Activated CD8-positive, alpha-beta memory T cell treated with anti-CD3 and anti-CD28 coated beads for 36 hours (primary cell): ENCODE measurements around the gene PKHD1. TPM values are rescaled to one million over a fixed set of nuclear protein-coding genes. Genes with fewer than 3 reads are reported as not detected.
"Not testable (repeated sequence)": the region's sequence is repeated elsewhere in the genome, so short reads cannot be mapped to it uniquely, and the experiment has no call there.

Experiments
- CTCF ChIA-PET: fragments of 350-600 bp; sonication (Branson Sonifier 250); formaldehyde crosslinking; loops from one replicate; lab custom pipeline; 2021; ENCODE audit warnings: antibody characterized with exemption; lab: Charles Lee
- POLR2A ChIA-PET: fragments of 350-600 bp; sonication (Branson Sonifier 250); formaldehyde crosslinking; loops from one replicate; lab custom pipeline; 2021; ENCODE audit warnings: antibody characterized with exemption; lab: Charles Lee
- total RNA-seq, 2 experiments: library from RNA; stranded (reverse); gene quantifications; one replicate each; pipeline ENCODE4 v1.2.3, GENCODE V29; 2021

PKHD1 gene
- total RNA-seq, 2 experiments from 2014 or later = not detected

DNA sequence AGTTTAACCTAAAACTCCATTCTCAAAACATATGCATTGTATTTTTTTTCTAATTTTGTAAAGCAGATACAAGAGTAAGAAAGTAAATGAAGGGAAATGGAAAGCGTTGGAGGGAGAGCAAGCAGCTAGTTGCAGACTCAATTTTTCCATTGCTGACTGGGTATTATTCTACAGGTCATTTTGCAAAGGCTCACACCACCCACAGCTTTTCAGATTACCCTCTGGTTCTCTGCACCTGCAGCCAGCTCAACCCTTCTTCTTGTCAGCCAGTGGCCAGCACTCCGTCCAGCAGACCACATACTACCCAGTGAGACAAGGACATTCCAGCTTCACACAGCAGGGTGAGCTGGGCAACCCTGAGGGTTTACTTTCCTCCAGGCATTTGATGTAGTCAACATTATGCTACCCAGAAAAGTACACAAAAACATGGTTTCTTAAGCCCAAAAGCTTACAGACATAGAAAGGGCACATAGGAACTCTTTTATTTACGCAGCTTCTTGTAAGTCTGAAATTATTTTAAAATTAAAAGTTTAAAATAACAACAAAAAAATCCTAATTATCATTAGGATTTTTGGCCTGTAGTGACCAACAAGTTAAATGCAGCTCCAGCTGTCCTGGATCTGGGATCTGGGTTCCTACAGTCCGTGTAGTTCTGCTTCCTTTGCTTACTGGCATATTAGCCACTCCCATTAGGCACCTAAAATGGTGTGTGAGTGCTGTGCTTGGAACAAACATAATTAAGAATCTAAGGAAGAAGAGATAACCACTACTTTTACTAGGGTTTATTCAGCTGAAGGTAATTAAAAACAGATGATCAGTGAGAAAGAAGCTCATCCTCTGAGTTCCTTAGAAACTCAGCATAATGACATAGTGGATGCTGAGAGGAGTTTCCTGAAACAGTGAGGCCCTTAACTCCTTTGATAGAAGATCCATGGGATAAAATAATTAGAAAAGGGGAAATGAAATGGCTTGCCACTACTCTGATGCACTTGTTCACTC lies 185.3 kb downstream of the PKHD1 start:
- POLR2A ChIA-PET = no interaction called here

DNA sequence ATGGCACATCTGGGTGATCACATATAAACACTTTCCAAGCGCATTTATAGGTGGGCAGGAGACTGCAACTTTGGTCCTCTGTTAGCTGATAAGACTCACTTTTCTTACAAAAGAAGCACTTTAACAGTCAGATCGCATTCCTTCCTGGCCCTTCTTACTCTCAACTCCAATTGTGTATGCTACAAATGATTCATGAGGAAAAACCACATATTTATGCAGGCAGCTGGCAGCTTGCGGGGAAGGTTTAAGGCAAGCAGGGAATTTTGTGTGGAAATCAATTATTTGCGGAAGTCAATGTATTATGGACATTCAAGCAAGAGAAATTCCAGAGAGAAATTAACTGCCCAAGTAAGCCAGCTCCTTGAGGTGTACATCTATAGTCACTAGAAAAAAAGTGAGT lies 194.0 kb downstream of the PKHD1 start:
- CTCF ChIA-PET = no interaction called here
- POLR2A ChIA-PET = no interaction called here

More for the DNA sequence above, 185.3 kb downstream of the PKHD1 start:
- CTCF ChIA-PET = no interaction called here

DNA sequence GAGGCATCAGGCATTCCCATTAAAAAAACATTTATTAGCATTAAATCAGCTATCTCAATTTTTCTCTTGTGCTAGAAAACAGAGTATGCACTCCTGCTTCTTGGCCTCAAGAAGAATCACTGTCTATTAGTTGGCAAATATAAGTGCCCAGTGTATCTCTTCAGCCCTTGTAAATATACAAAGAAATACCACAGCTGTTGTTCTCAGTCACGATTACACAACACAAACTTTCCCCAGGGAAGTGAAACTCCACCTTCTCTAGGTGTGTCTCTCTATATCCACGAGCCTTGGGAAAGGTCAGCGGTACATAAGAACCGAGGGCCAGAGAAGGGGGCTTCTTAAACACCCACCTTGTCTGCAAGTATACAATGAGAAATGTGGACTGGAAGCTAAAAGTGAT lies 194.7 kb downstream of the PKHD1 start:
- CTCF ChIA-PET = no interaction called here
- POLR2A ChIA-PET = no interaction called here

DNA sequence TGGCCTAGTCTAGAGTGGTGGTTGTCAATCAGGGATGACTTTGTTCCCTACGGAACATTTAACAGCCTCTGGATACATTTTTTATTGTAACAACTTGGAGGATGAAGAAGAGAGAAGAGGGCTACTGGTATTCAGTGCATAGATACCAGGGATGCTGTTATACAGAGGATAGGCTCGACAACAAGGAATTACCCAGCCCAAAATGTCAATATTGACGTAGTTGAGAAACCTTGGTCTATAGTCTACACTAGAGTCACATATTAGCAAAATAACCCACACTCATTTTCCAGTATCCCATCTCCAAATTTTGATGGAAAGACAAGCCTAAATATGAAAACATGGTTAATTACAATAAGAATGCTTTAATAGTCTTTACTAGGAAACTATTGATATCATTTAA lies 195.1 kb downstream of the PKHD1 start:
- CTCF ChIA-PET = no interaction called here
- POLR2A ChIA-PET = no interaction called here

DNA sequence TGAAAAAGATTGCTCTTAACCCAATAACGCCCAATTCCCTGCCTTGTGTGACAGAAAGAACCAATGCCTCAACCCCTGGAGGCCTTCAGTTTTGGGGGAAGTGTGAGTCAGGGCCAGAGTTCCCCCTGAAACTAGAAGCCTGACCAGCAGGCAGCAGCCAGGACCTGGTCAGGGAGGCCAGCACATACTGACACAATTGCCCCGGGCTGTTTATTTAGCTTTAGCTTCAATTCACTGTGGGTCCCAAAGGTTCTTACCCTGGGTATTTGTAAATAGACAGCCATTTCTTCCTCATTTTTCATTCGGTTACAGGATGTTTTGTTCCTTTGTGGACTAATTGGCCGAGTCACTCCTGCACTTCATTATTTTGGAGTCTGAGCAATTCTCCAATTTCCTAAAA lies 195.6 kb downstream of the PKHD1 start:
- ChIA-PET CTCF (no interaction called here), POLR2A (no interaction called here)

DNA sequence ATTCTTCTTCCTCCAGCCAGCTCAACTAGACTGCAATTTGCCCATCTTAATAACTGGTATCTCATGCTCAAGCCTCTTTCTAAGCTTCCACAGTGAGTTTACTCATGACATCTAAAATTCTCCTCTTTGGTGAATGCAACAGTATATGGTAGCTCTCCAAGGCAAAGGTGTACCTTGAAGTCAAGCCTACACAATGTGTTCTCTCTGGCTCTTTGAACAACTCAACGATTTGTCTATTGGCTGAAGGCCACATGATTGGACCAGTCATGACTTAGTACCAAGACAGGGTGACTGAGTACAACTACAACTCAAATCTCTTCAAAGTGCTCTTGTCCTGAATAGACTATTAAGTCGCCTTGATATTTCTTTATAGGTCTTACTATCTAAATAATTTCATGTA lies 199.6 kb downstream of the PKHD1 start:
- ChIA-PET POLR2A (no interaction called here), CTCF (no interaction called here)

DNA sequence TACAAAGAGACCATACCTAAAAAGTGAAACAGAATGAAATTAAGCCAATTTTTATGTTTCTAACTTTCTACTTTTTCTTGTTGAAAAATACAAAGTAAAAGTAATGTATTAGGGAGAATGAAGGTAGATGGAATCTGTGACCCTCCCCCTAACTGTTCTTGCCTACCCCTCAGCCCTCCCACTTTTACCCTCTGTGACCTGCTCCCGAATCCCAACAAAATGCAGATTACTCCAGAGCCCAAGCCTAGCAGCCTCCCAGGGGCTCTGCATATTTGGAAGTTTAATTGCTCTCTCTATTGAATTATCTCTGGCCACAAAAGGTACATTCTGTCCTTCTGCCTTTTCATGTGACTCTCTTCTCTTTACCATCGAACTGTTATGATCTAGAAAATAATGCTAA lies 201.5 kb downstream of the PKHD1 start:
- POLR2A ChIA-PET = no interaction called here

DNA sequence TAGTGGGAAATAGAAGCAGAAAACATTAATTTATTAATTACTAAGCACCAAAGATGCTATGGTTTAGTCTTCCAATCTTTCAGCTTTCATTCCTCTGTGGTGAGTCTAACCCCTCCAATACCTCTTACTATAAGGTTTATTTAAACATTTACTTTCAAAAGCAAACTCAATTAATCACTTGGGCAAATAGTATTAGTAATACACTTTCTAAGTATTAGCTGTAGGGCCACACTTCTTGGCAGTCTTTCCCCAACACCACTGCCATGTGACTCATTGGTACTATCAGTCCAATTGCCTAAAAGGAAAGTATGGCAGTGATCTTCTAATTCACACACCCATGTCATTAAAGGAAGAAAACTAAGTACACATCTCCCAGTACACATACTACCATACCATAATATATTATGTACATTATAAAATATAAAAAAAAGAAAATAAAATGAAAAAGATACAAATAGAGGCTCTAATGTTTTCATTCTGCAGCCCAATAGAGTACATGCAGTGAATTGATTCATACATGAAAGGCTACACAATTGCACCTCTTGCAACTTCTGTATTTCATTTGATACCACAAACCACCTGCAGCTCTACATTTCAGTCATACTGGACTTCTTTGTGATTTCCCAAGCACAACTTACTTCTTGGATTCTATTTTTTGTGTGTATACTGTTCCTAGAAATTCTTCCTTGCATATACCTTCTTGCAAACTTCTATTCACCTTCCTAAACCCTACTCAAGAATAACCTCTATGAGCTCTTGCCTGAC lies 218.6 kb downstream of the PKHD1 start:
- POLR2A ChIA-PET = no interaction called here
- CTCF ChIA-PET = no interaction called here

More for the DNA sequence above, 201.5 kb downstream of the PKHD1 start:
- CTCF ChIA-PET = no interaction called here

DNA sequence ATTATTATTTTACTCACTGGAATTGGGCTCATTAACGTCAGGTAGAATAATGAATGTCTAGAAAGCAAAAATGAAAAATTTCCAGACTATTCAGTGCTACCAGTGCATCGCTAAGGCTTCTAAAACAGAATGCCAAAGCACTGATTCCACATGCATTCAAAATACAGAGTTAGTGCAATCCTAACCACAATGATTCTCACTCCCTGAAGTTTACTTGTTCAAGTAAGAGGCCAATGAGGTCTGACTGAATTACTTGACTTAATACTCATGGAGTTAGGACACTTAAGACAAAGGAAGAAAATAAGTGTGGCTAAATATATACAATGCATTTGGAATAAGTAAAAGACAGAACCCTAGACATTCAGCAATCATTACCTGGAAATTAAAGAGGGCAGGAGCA lies 220.5 kb downstream of the PKHD1 start:
- ChIA-PET CTCF (no interaction called here), POLR2A (no interaction called here)

DNA sequence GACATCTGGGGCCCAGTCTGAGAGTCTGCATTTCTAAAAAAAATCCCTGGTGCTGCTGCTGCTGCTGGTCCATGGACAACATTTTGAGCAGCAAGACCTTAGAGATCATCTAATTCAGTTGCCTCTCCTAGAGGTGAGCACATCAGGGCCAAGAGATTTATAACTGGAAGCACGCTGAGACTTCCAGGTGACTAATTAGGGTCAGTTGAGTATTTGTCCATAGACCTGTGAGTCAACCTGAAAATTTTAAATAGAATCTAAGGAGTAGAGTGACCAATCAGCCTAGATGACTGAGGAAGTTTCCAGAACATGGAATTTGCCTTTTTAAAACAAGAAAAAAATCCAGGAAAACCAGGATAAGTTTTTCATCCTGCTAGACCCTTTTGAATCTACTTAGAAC lies 221.4 kb downstream of the PKHD1 start:
- POLR2A ChIA-PET = no interaction called here
- CTCF ChIA-PET = no interaction called here

DNA sequence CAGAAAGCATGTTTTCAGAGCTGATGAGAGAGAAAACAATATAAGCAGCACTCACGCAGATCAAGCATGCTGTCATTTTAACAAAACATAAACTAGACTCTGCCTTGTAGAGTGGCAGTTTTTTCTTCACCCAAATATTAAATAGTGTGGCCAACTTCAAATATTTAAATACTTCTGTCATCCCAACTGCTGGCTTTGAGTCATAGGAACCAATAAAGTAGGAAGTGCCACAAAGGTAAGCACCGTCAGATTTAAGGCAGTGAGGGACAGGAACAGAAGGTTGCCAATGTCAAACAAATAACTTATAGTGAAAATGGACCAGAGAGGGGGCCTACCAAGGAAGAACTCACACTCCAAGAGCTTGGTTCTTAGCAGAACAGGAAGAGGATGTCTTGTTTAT lies 222.2 kb downstream of the PKHD1 start:
- ChIA-PET POLR2A (no interaction called here), CTCF (no interaction called here)

DNA sequence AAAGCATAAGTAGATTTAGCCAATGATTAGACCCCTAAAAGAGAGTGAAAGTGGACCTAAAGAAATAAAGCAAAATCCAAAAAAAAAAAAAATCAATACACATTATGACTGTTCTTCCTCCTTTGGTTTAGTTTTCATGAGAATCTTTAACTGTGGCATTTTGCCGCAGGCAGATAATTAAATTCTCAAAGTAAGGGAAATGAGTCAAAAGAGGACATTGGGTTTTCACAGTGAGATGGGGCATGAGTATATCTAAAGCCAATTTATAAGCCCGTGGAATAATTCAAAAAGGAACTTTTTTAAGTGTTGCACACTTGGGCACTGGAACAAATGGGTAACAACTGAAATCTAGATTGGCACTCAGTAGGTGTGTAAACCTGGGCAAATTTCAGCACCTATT lies 230.3 kb downstream of the PKHD1 start:
- CTCF ChIA-PET = no interaction called here

DNA sequence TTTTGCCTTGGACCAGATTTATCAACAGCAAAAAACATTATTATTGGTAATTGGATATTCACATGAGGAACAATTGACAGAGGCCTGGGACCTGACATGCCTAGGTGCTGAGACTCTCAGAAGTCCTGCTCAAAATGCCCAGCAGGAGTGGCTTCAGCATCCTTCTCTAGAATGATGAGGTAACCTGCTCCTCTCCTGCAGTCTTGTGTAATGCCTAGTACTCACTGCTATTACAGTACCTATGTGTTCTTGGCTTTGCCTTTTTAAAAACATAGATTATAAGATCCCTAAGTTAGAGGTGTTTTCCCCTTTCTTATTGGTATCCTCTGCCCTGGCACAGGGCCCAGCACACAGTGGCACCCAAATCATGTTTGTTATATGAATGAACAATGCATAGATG lies 230.9 kb downstream of the PKHD1 start:
- POLR2A ChIA-PET = no interaction called here
- CTCF ChIA-PET = no interaction called here

More for the DNA sequence above, 230.3 kb downstream of the PKHD1 start:
- POLR2A ChIA-PET = no interaction called here

DNA sequence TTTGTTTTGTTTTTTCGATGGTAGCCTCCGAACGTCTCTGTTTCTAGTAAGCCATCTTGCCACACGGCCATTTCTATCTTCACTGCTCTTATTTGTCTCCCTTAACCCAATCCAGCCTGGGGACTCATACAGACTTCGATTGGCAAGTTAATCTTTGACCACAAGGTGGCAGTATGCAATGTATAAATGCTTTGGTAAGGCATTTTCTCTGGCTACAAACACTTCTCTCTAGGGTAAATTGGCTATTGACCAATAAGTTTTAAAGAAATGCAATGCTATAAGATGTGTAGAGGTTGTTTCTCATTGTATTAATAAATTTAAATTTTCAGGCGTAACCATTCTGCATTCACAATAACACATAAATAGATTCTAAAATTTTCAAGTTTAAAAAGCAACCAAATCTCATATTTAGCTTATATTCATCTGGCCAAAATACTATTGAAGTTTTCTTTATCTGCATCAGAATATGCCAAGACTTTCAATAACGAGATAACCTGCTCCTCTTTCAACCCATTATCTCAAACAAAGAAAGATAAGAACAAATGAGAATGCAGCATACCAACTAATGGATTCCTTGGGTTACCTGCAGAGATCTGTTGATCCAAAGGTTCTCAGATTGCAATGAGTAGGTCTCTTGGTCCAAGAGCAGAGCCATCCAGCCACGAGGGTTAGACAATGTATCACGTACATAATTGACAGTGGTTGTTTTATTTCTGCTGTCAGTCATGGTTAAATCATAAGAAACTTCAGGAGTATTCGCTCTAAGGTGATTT lies 231.9 kb downstream of the PKHD1 start:
- CTCF ChIA-PET = no interaction called here
- POLR2A ChIA-PET = no interaction called here

DNA sequence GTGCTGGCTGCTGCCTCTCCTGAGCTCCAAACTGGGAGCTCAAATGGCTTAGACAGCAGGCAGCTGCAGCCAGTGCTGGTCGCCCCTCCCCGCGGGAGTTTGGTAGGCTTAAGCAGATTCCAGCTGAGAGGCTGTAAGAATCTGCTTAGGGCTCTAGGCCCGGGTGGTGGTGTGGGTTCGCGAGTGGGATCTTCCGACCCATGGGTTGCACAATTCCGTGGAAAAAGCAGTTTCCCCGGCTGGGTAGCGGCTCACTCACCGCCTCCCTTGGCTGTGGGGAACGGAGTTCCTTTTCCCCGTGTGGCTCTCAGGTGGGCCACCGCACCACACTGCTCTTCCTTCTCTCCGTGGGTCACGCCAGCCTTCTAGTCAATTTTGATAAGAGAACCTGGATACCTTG lies 232.5 kb downstream of the PKHD1 start:
- CTCF ChIA-PET = no interaction called here
- POLR2A ChIA-PET = no interaction called here

DNA sequence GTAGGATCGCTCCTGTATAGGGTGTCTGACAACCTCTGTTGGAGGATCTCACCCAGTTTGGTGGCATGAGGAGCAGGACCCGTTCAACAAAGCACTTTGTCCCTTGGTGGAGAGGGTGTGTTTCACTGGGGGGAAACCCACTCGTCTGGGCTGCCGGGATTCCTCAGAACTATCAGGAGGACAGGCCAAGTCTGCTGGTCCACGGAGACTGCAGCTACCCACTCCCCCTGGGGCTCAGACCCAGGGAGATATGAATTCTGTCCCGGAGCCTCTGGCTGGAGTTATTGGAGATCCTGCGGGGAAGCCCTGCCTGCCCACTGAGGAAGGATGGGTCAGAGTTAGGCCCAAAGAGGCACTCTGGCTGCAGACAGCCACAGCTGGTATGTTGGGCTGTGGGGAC lies 233.1 kb downstream of the PKHD1 start:
- POLR2A ChIA-PET = no interaction called here
- CTCF ChIA-PET = no interaction called here

DNA sequence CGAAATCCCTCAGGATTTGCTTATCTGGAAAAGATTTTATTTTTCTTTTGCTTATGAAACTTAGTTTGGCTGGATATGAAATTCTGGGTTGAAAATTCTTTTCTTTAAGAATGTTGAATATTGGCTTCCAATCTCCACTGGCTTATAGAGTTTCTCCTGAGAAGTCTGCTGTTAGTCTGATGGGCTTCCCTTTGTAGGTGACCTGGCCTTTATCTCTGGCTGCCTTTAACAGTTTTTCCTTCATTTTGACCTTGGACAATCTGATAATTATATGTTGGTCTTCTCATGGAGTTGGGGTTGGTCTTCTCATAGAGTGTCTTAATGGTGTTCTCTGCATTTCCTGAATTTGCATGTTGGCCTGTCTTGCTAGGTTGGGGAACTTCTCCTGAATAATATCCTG lies 234.3 kb downstream of the PKHD1 start:
- POLR2A ChIA-PET, CTCF ChIA-PET: not testable (repeated sequence)

DNA sequence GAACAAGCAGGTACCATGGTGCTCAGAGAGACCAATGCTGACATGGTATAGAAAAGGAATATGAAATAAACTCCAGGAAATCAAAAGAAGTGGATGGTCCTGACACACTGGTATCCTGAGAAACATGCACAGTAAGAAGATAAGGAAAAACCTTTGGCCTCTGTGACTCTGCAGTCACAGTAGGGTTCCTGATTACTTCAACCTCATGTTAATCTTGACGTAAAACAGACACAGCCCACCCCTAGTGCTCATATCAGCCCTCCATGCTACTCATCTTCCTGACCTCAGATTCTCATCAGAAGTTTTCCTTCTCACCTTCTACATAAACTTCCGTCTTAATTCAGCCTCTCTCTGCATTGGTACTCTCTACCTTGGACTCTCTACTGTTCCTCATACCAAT lies 240.9 kb downstream of the PKHD1 start:
- CTCF ChIA-PET = interaction anchor here (0.6 kb wide), 1 partner anchor 908 kb away, joined by 3 read pairs; no protein-coding TSS in a partner anchor
- POLR2A ChIA-PET = no interaction called here

DNA sequence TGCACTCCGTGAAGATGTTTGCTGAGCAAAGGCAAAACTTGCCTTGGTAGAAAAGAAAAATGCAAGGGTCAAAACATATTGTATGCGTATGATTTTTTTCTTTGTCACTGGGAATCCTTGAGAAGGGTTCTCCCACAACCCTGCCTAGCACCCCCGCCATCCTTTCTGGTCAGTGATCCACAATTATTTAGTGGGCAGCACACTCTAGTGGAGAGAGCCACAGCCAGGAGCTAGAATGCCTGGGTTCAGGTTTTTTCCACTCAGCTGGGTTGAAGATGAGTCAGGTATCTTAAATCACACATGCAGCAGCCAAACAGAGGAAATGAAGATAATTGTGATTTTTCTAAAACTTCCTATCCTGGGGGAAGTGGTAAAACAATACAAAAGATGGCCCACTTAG lies 243.1 kb downstream of the PKHD1 start:
- CTCF ChIA-PET = no interaction called here
- POLR2A ChIA-PET = no interaction called here
